PC-9 (cell line): Measurements from ENCODE around the gene SLC17A4.

ENCODE experiments used
- CTCF ChIP-seq: fragments of 200-600 bp; sonication (generic); conservative IDR thresholded peaks from 2 replicates; pipeline ENCODE4 v1.6.1; 2017; ENCODE audit warnings: mixed run types, antibody characterized with exemption, mild to moderate bottlenecking, moderate library complexity
- EZH2 ChIP-seq: fragments of 200-600 bp; sonication (generic); IDR thresholded peaks from 2 replicates; pipeline ENCODE4 v1.8.0; 2017; ENCODE audit warnings: antibody characterized with exemption, low read depth

DNA sequence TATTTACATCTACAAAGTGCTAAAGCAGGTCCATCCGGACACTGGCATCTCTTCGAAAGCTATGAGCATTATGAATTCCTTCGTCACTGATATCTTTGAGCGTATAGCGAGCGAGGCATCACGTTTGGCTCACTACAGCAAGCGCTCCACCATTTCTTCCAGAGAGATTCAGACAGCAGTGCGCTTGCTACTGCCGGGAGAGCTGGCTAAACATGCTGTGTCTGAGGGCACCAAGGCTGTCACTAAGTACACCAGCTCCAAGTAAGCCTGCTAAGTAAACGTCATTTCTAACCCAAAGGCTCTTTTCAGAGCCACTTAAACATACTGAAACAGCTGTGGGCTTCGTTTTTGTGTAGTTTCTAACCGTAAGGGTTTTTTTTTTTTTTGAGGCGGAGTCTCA lies 27.5 kb upstream of the SLC17A4 start:
- TF ChIP-seq CTCF (no peak), EZH2 (no peak)
